ENCODE results near the gene CD247. TPM values are rescaled to one million over a fixed set of nuclear protein-coding genes. Genes with fewer than 3 reads are reported as not detected.

Gene CD247
- total RNA-seq, 1 donor = not detected

DNA sequence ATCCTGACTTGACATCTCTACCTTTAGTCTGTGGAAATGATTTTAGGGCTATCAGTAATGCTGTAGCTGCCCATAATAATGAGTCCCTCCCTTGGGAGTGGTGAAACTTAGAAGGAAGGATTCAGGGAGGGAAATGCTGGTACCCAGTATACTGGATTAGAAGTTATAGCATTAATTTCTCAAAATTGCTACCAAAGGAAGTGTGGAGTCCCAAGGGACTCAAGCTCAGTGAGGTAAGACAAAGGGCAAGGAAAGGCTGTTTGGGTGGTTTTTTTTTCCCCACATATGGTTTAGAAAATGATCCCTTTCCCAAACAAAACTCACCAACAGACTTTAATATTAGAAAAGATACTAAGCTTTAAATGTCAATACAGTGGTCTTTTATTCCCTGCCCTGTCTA lies 99.9 kb downstream of the CD247 start:
- TF ChIP-seq, protein P1, sequence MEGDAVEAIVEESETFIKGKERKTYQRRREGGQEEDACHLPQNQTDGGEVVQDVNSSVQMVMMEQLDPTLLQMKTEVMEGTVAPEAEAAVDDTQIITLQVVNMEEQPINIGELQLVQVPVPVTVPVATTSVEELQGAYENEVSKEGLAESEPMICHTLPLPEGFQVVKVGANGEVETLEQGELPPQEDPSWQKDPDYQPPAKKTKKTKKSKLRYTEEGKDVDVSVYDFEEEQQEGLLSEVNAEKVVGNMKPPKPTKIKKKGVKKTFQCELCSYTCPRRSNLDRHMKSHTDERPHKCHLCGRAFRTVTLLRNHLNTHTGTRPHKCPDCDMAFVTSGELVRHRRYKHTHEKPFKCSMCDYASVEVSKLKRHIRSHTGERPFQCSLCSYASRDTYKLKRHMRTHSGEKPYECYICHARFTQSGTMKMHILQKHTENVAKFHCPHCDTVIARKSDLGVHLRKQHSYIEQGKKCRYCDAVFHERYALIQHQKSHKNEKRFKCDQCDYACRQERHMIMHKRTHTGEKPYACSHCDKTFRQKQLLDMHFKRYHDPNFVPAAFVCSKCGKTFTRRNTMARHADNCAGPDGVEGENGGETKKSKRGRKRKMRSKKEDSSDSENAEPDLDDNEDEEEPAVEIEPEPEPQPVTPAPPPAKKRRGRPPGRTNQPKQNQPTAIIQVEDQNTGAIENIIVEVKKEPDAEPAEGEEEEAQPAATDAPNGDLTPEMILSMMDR (IDR thresholded peaks at IDR 0.05; ENCODE audit: extremely low read depth, low read depth, low read length) = no peak
- Histone ChIP-seq H3K4me2 (ENCODE audit: insufficient read depth, low read length) (no peak overlapping the region), H3K27me3 (ENCODE audit: insufficient read depth, low read length) (no peaks in the 10 kb centered on the region), H3K27ac (ENCODE audit: low read depth, low read length) (no peak overlapping the region), H2AFZ (ENCODE audit: low read length) (no peak overlapping the region), H3K4me3 (ENCODE audit: insufficient read depth, low read length) (no peak overlapping the region), H3K36me3 (ENCODE audit: insufficient read depth, low read length) (peaks cover 2% of the 10 kb centered on the region), H4K20me1 (ENCODE audit: insufficient read depth, low read length) (no peaks in the 10 kb centered on the region), H3K4me1 (ENCODE audit: insufficient read depth, low read length) (no peaks in the 10 kb centered on the region), H3K79me2 (ENCODE audit: insufficient read depth, low read length) (no peaks in the 10 kb centered on the region), H3K9me3 (ENCODE audit: low read depth, low read length) (no peaks in the 10 kb centered on the region)
- no peak for DNase-seq (ENCODE audit: insufficient read length, low spot score, missing footprints)

DNA sequence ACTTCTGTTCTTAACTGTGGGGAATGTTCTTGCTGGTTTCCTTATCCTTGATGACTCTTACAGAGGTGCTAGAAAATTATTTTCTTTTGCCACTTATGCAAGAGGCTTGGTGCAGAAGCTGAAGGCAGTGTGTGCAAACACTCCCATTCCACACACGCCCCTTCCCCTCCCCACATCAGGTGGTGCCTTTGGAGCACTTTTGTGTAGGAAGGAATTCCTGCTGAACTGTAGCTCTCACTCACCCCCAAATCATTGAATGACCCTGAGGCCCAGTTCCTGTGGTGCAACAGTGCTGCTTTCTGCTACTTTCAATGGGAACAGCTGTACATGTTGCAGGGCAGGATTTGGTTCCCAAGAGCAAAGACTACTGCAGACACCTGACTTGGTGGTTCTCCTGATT lies 101.8 kb downstream of the CD247 start:
- no peaks in the 10 kb centered on the region for H3K9me3 ChIP-seq (ENCODE audit: low read depth, low read length)
- no peak overlapping the region for H3K4me2 ChIP-seq (ENCODE audit: insufficient read depth, low read length)
- H3K36me3 ChIP-seq (ENCODE audit: insufficient read depth, low read length) = peaks cover 10% of the 10 kb centered on the region
- H3K79me2 ChIP-seq (ENCODE audit: insufficient read depth, low read length) = no peaks in the 10 kb centered on the region
- no peak overlapping the region for H3K27ac ChIP-seq (ENCODE audit: low read depth, low read length)
- no peaks in the 10 kb centered on the region for H3K27me3 ChIP-seq (ENCODE audit: insufficient read depth, low read length)
- no peak for DNase-seq (ENCODE audit: insufficient read length, low spot score, missing footprints)
- TF ChIP-seq, protein P1 (IDR thresholded peaks at IDR 0.05; ENCODE audit: extremely low read depth, low read depth, low read length) = no peak
- no peak overlapping the region for H3K4me3 ChIP-seq (ENCODE audit: insufficient read depth, low read length)
- no peak overlapping the region for H2AFZ ChIP-seq (ENCODE audit: low read length)
- no peaks in the 10 kb centered on the region for H4K20me1 ChIP-seq (ENCODE audit: insufficient read depth, low read length)
- no peaks in the 10 kb centered on the region for H3K4me1 ChIP-seq (ENCODE audit: insufficient read depth, low read length)

DNA sequence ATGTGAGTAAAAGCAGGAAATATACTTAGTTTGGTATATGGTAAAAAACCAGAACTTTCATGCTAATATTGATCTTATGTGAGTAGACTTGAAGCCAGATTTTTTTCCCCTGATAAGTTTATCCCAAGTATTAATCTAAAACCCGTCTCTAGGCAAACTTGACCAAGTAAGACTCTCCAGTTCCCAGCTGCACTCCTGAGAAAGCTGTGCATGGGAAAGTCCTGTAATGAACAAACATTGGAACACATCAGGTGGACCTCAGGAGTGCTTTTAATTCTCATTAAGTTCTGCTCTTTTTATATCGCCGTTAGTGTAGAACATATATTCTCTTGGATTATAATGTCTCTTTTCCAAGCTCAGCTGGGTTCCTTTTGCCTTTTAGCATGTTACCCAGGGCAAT lies 105.0 kb downstream of the CD247 start:
- Histone ChIP-seq H3K4me2 (ENCODE audit: insufficient read depth, low read length) (no peak overlapping the region), H3K36me3 (ENCODE audit: insufficient read depth, low read length) (peaks cover 10% of the 10 kb centered on the region), H4K20me1 (ENCODE audit: insufficient read depth, low read length) (no peaks in the 10 kb centered on the region), H3K9me3 (ENCODE audit: low read depth, low read length) (no peaks in the 10 kb centered on the region), H2AFZ (ENCODE audit: low read length) (no peak overlapping the region), H3K79me2 (ENCODE audit: insufficient read depth, low read length) (no peaks in the 10 kb centered on the region), H3K4me1 (ENCODE audit: insufficient read depth, low read length) (no peaks in the 10 kb centered on the region), H3K4me3 (ENCODE audit: insufficient read depth, low read length) (no peak overlapping the region), H3K27ac (ENCODE audit: low read depth, low read length) (no peak overlapping the region), H3K27me3 (ENCODE audit: insufficient read depth, low read length) (no peaks in the 10 kb centered on the region)
- TF ChIP-seq, protein P1 (IDR thresholded peaks at IDR 0.05; ENCODE audit: extremely low read depth, low read depth, low read length) = no peak
- no peak for DNase-seq (ENCODE audit: insufficient read length, low spot score, missing footprints)

DNA sequence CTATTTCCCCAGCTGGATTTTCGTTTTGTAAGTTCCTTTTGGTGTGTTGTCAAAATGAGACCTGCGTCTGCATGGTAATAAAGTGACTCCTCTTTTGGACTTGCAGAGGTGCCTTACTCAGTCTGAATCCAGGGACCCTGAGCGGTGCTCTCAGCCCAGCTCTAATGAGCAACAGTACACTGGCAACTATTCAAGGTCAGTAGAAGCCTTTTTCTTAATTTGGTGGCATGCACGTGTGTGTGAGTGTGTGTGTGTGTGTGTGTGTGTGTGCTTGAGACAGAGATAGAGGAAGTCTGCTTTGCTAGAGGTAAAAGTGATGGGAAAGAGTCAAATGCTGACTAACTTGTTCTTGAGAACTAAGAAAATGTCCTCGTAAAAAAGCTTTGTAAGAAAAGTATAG lies 105.4 kb downstream of the CD247 start:
- TF ChIP-seq, protein P1 (IDR thresholded peaks at IDR 0.05; ENCODE audit: extremely low read depth, low read depth, low read length) = no peak
- no peak overlapping the region for H3K27ac ChIP-seq (ENCODE audit: low read depth, low read length)

More for the DNA sequence above, 105.4 kb downstream of the CD247 start:
- no peak for DNase-seq (ENCODE audit: insufficient read length, low spot score, missing footprints)
- Histone ChIP-seq H3K36me3 (ENCODE audit: insufficient read depth, low read length) (peaks cover 10% of the 10 kb centered on the region), H3K27me3 (ENCODE audit: insufficient read depth, low read length) (no peaks in the 10 kb centered on the region), H3K9me3 (ENCODE audit: low read depth, low read length) (no peaks in the 10 kb centered on the region), H2AFZ (ENCODE audit: low read length) (no peak overlapping the region), H3K4me1 (ENCODE audit: insufficient read depth, low read length) (no peaks in the 10 kb centered on the region), H3K4me3 (ENCODE audit: insufficient read depth, low read length) (no peak overlapping the region), H4K20me1 (ENCODE audit: insufficient read depth, low read length) (no peaks in the 10 kb centered on the region), H3K4me2 (ENCODE audit: insufficient read depth, low read length) (no peak overlapping the region), H3K79me2 (ENCODE audit: insufficient read depth, low read length) (no peaks in the 10 kb centered on the region)

Measured in osteoblast (primary cell).